ENCODE results near the gene MPP4.

The MPP4 gene

DNA sequence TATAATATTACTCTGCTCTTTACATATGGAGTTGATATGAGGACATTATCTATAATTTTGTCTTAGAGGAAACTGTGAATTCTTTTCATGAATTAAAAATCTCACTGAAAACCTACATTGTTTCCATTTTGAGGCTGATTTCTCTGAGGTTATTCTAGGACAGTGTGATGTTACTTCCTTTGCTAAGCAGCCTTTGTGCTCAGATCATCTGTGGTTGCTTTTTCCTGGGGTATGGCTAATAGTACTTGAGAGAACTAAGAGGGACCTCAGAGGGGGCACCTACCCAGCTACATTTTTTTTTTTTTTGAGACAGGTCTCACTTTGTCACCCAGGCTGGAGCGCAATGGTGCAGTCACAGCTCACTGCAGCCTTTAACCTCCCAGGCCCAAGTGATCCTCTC, 8.7 kb upstream of the MPP4 start:
- no peak overlapping the region for H2BK5ac ChIP-seq (ENCODE audit: low read length)
- no peak for DNase-seq
- no peak overlapping the region for H2AK5ac ChIP-seq (ENCODE audit: low read length)
- no peak overlapping the region for H3K4me2 ChIP-seq (ENCODE audit: low read length)
- no peak overlapping the region for H3K56ac ChIP-seq (ENCODE audit: low read length)
- no peak overlapping the region for H4K8ac ChIP-seq (ENCODE audit: low read depth, low read length)
- no peak overlapping the region for H4K5ac ChIP-seq (ENCODE audit: low read length)
- H3K27me3 ChIP-seq (ENCODE audit: insufficient read depth, low read length, poor library complexity) = no peaks in the 10 kb centered on the region
- no peaks in the 10 kb centered on the region for H3K79me1 ChIP-seq (ENCODE audit: low read length)
- no peak overlapping the region for H3K9ac ChIP-seq (ENCODE audit: low read length)
- H3K79me2 ChIP-seq (ENCODE audit: control insufficient read depth, insufficient read depth, low read length) = no peaks in the 10 kb centered on the region
- no peak overlapping the region for H3K4me3 ChIP-seq (ENCODE audit: low read length)
- no peak overlapping the region for H3K23ac ChIP-seq (ENCODE audit: low read length)
- no peaks in the 10 kb centered on the region for H3K36me3 ChIP-seq (ENCODE audit: control insufficient read depth, insufficient read depth, low read length)
- no peaks in the 10 kb centered on the region for H3K4me1 ChIP-seq (ENCODE audit: control insufficient read depth, low read depth, low read length)
- H3K18ac ChIP-seq (ENCODE audit: low read length) = no peak overlapping the region
- no peak overlapping the region for H2BK15ac ChIP-seq (replicated peaks; ENCODE audit: low read depth)
- H2BK120ac ChIP-seq (ENCODE audit: low read depth, low read length) = no peak overlapping the region
- no CpG with 5 or more reads among the region's 1 CpG for WGBS (ENCODE audit: extremely low coverage, insufficient coverage, low lambda C conversion rate)
- H3K4ac ChIP-seq (ENCODE audit: low read depth, low read length) = no peak overlapping the region
- H3K27ac ChIP-seq (ENCODE audit: low read depth, low read length) = no peak overlapping the region

DNA sequence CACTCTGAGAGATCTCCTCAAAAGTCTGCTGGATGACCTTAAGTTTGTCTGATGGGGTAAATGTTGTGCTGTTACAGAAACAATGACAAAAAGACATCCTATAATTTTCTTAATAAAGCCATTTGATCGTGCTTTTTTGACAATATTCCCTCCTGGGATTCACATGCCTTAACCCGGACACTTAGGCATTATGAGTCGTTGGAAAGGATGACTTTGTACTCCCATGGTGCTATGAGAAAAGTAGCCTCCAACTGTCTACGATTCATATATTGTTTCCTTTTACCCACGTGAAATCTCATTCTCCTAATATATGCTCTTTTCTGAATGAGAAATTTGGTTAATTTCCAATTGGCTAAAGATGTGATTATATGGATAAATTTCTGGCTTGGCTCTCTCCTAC, 6.1 kb upstream of the MPP4 start:
- no peak overlapping the region for H3K4ac ChIP-seq (ENCODE audit: low read depth, low read length)
- no peak overlapping the region for H3K4me2 ChIP-seq (ENCODE audit: low read length)
- no peak overlapping the region for H3K9ac ChIP-seq (ENCODE audit: low read length)
- no peak overlapping the region for H2BK15ac ChIP-seq (replicated peaks; ENCODE audit: low read depth)
- no peak overlapping the region for H3K18ac ChIP-seq (ENCODE audit: low read length)
- WGBS (ENCODE audit: extremely low coverage, insufficient coverage, low lambda C conversion rate) = no CpG with 5 or more reads among the region's 5 CpGs
- H4K5ac ChIP-seq (ENCODE audit: low read length) = no peak overlapping the region
- H3K56ac ChIP-seq (ENCODE audit: low read length) = no peak overlapping the region
- H2AK5ac ChIP-seq (ENCODE audit: low read length) = no peak overlapping the region
- H3K4me1 ChIP-seq (ENCODE audit: control insufficient read depth, low read depth, low read length) = peaks cover 2% of the 10 kb centered on the region
- H4K8ac ChIP-seq (ENCODE audit: low read depth, low read length) = no peak overlapping the region
- DNase-seq = no peak
- H2BK120ac ChIP-seq (ENCODE audit: low read depth, low read length) = no peak overlapping the region
- no peak overlapping the region for H2BK5ac ChIP-seq (ENCODE audit: low read length)
- H3K27me3 ChIP-seq (ENCODE audit: insufficient read depth, low read length, poor library complexity) = no peaks in the 10 kb centered on the region
- no peak overlapping the region for H3K23ac ChIP-seq (ENCODE audit: low read length)
- no peaks in the 10 kb centered on the region for H3K79me1 ChIP-seq (ENCODE audit: low read length)
- H3K4me3 ChIP-seq (ENCODE audit: low read length) = no peak overlapping the region
- no peaks in the 10 kb centered on the region for H3K79me2 ChIP-seq (ENCODE audit: control insufficient read depth, insufficient read depth, low read length)
- H3K36me3 ChIP-seq (ENCODE audit: control insufficient read depth, insufficient read depth, low read length) = no peaks in the 10 kb centered on the region
- H3K27ac ChIP-seq (ENCODE audit: low read depth, low read length) = no peak overlapping the region

DNA sequence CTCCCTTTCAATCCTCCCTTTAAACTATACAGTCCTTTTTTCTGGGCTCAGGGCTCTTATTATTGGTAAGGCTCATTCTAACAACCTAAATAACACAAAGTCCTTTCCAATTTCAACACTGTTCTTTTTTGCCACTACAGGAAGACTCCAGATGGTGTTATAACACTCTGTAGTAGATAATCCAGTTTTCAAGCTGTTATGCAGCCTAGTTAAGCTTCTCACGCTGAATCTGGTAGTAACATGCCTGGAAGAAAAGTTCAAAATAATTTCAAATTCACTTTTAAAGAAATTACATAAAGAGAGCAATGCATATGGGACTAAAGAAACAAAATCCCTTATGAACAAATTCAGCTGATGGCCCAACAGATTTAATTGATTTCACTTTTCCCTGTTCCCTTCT, 3.2 kb upstream of the MPP4 start:
- no peak overlapping the region for H3K27ac ChIP-seq (ENCODE audit: low read depth, low read length)
- H3K4ac ChIP-seq (ENCODE audit: low read depth, low read length) = no peak overlapping the region
- no peaks in the 10 kb centered on the region for H3K27me3 ChIP-seq (ENCODE audit: insufficient read depth, low read length, poor library complexity)
- WGBS (ENCODE audit: extremely low coverage, insufficient coverage, low lambda C conversion rate) = no CpG with 5 or more reads among the region's 1 CpG
- H3K79me2 ChIP-seq (ENCODE audit: control insufficient read depth, insufficient read depth, low read length) = no peaks in the 10 kb centered on the region
- no peak overlapping the region for H3K18ac ChIP-seq (ENCODE audit: low read length)
- H3K56ac ChIP-seq (ENCODE audit: low read length) = no peak overlapping the region
- no peak overlapping the region for H2BK15ac ChIP-seq (replicated peaks; ENCODE audit: low read depth)
- H3K4me2 ChIP-seq (ENCODE audit: low read length) = no peak overlapping the region
- H3K79me1 ChIP-seq (ENCODE audit: low read length) = no peaks in the 10 kb centered on the region
- H3K4me1 ChIP-seq (ENCODE audit: control insufficient read depth, low read depth, low read length) = peaks cover 13% of the 10 kb centered on the region
- no peak overlapping the region for H4K5ac ChIP-seq (ENCODE audit: low read length)
- H4K8ac ChIP-seq (ENCODE audit: low read depth, low read length) = no peak overlapping the region
- no peak for DNase-seq
- H3K36me3 ChIP-seq (ENCODE audit: control insufficient read depth, insufficient read depth, low read length) = no peaks in the 10 kb centered on the region
- no peak overlapping the region for H2BK5ac ChIP-seq (ENCODE audit: low read length)
- H3K23ac ChIP-seq (ENCODE audit: low read length) = no peak overlapping the region
- no peak overlapping the region for H3K9ac ChIP-seq (ENCODE audit: low read length)
- H3K4me3 ChIP-seq (ENCODE audit: low read length) = no peak overlapping the region
- no peak overlapping the region for H2BK120ac ChIP-seq (ENCODE audit: low read depth, low read length)
- H2AK5ac ChIP-seq (ENCODE audit: low read length) = no peak overlapping the region

DNA sequence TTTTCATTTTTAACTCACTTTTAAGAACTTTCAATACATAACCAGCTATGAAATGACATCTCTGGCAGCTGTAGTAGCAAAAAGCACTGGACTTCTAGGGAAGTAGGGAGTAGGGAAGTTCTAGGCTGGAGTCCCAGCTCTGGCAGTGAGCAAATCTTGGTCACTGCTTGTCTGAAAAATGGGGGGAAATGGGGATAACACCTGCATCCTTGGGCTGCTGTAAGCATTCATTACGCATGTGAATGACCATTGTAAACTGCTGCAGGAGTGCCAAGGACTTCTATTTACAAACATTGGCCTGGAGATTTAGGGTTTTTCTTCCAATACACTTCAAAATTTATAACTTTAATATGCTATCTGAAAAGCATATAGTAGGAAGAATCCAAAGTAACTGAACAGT, 972 bp upstream of the MPP4 start:
- H3K23ac ChIP-seq (ENCODE audit: low read length) = no peak overlapping the region
- H3K9ac ChIP-seq (ENCODE audit: low read length) = no peak overlapping the region
- no peak for DNase-seq
- H3K27ac ChIP-seq (ENCODE audit: low read depth, low read length) = no peak overlapping the region
- H3K4me3 ChIP-seq (ENCODE audit: low read length) = no peak overlapping the region
- no peaks in the 10 kb centered on the region for H3K79me1 ChIP-seq (ENCODE audit: low read length)
- no peak overlapping the region for H3K18ac ChIP-seq (ENCODE audit: low read length)
- no peak overlapping the region for H2BK120ac ChIP-seq (ENCODE audit: low read depth, low read length)
- H2BK15ac ChIP-seq (replicated peaks; ENCODE audit: low read depth) = no peak overlapping the region
- H4K5ac ChIP-seq (ENCODE audit: low read length) = no peak overlapping the region
- H3K79me2 ChIP-seq (ENCODE audit: control insufficient read depth, insufficient read depth, low read length) = no peaks in the 10 kb centered on the region
- no peak overlapping the region for H3K4ac ChIP-seq (ENCODE audit: low read depth, low read length)
- no peak overlapping the region for H2AK5ac ChIP-seq (ENCODE audit: low read length)
- no peaks in the 10 kb centered on the region for H3K36me3 ChIP-seq (ENCODE audit: control insufficient read depth, insufficient read depth, low read length)
- no peak overlapping the region for H3K56ac ChIP-seq (ENCODE audit: low read length)
- H4K8ac ChIP-seq (ENCODE audit: low read depth, low read length) = no peak overlapping the region
- H3K4me1 ChIP-seq (ENCODE audit: control insufficient read depth, low read depth, low read length) = peaks cover 15% of the 10 kb centered on the region
- H2BK5ac ChIP-seq (ENCODE audit: low read length) = no peak overlapping the region
- no peaks in the 10 kb centered on the region for H3K27me3 ChIP-seq (ENCODE audit: insufficient read depth, low read length, poor library complexity)
- WGBS (ENCODE audit: extremely low coverage, insufficient coverage, low lambda C conversion rate) = no CpG with 5 or more reads among the region's 1 CpG
- no peak overlapping the region for H3K4me2 ChIP-seq (ENCODE audit: low read length)

DNA sequence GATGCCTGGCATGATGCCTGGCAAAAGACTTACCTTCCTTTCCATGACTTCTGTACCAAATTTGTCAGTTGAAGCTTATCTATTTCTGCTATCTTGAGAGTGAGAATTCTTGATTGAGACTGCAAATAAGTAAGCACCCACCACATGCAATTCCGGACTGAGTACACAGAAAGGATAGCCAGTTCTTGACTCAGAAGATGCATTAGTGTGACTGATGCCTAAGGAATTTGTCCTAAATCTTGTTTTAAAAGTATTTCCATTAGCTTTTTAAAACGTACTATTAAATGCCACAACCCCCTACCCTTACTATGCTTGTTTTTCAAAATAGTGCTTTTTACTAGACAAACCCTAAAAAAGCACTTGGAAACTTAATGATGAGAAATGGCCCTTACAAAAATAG, 545 bp downstream of the MPP4 start:
- Histone ChIP-seq H3K4ac (ENCODE audit: low read depth, low read length) (no peak overlapping the region), H3K79me2 (ENCODE audit: control insufficient read depth, insufficient read depth, low read length) (no peaks in the 10 kb centered on the region), H2BK120ac (ENCODE audit: low read depth, low read length) (no peak overlapping the region), H4K8ac (ENCODE audit: low read depth, low read length) (no peak overlapping the region), H3K4me2 (ENCODE audit: low read length) (no peak overlapping the region), H3K18ac (ENCODE audit: low read length) (no peak overlapping the region), H3K23ac (ENCODE audit: low read length) (no peak overlapping the region), H3K27ac (ENCODE audit: low read depth, low read length) (no peak overlapping the region), H3K4me3 (ENCODE audit: low read length) (no peak overlapping the region), H4K5ac (ENCODE audit: low read length) (no peak overlapping the region), H2AK5ac (ENCODE audit: low read length) (no peak overlapping the region), H3K4me1 (ENCODE audit: control insufficient read depth, low read depth, low read length) (peaks cover 15% of the 10 kb centered on the region), H3K36me3 (ENCODE audit: control insufficient read depth, insufficient read depth, low read length) (no peaks in the 10 kb centered on the region), H3K56ac (ENCODE audit: low read length) (no peak overlapping the region), H3K79me1 (ENCODE audit: low read length) (no peaks in the 10 kb centered on the region), H3K27me3 (ENCODE audit: insufficient read depth, low read length, poor library complexity) (no peaks in the 10 kb centered on the region), H2BK5ac (ENCODE audit: low read length) (no peak overlapping the region), H2BK15ac (replicated peaks; ENCODE audit: low read depth) (no peak overlapping the region), H3K9ac (ENCODE audit: low read length) (no peak overlapping the region)
- DNase-seq = peak; percentile 42
- no CpG with 5 or more reads among the region's 2 CpGs for WGBS (ENCODE audit: extremely low coverage, insufficient coverage, low lambda C conversion rate)

DNA sequence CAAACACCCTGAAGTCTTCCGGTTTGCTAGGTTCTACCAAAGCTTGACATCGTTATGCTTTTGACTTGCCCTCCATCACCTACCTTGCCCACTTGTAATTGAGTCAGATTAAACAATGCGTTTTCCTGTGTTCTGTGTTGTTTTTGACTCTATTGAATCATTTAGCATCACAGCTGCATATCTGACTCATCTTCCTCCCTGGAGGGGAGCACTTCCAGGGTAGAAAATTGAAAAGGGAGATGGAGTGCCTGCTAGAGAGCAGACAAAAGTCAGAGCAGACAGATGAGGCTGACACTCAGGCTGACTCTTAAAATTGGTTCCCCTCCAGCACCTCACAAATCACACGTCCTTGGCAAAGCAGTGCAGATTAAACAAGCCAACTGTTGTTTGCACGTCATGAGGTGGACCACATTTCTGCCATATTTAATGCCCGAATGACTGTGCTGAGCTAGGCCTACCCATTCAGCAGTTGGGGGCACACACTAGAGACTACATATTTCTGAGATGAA, 2.2 kb downstream of the MPP4 start:
- Histone ChIP-seq H3K23ac (ENCODE audit: low read length) (no peak overlapping the region), H2BK5ac (ENCODE audit: low read length) (no peak overlapping the region), H4K5ac (ENCODE audit: low read length) (no peak overlapping the region), H3K79me2 (ENCODE audit: control insufficient read depth, insufficient read depth, low read length) (no peaks in the 10 kb centered on the region), H3K4me1 (ENCODE audit: control insufficient read depth, low read depth, low read length) (peaks cover 15% of the 10 kb centered on the region), H3K27ac (ENCODE audit: low read depth, low read length) (no peak overlapping the region), H3K4me2 (ENCODE audit: low read length) (no peak overlapping the region), H3K36me3 (ENCODE audit: control insufficient read depth, insufficient read depth, low read length) (no peaks in the 10 kb centered on the region), H3K79me1 (ENCODE audit: low read length) (no peaks in the 10 kb centered on the region), H4K8ac (ENCODE audit: low read depth, low read length) (no peak overlapping the region), H3K4ac (ENCODE audit: low read depth, low read length) (no peak overlapping the region), H3K56ac (ENCODE audit: low read length) (no peak overlapping the region), H3K9ac (ENCODE audit: low read length) (no peak overlapping the region), H3K27me3 (ENCODE audit: insufficient read depth, low read length, poor library complexity) (no peaks in the 10 kb centered on the region), H3K18ac (ENCODE audit: low read length) (no peak overlapping the region), H3K4me3 (ENCODE audit: low read length) (no peak overlapping the region), H2BK120ac (ENCODE audit: low read depth, low read length) (no peak overlapping the region), H2BK15ac (replicated peaks; ENCODE audit: low read depth) (no peak overlapping the region), H2AK5ac (ENCODE audit: low read length) (no peak overlapping the region)
- DNase-seq = no peak
- no CpG with 5 or more reads among the region's 6 CpGs for WGBS (ENCODE audit: extremely low coverage, insufficient coverage, low lambda C conversion rate)
